Smooth muscle cell (in vitro differentiated cells): ENCODE measurements around the gene SHISA9. TPM values are rescaled to one million over a fixed set of nuclear protein-coding genes. Genes with fewer than 3 reads are reported as not detected.

ENCODE experiments used
- DNase-seq: peaks from one replicate; lab custom pipeline; 2025; ENCODE audit not compliant: unreplicated experiment; lab: John Stamatoyannopoulos, UW
- H2AFZ ChIP-seq: fragments of 200-600 bp; sonication (generic); 2 replicates; pipeline ENCODE4 v1.6.0; 2016; ENCODE audit warnings: antibody characterized with exemption, low read depth, mild to moderate bottlenecking
- H3F3A ChIP-seq: fragments of 200-600 bp; sonication (generic); 2 replicates; pipeline ENCODE4 v1.6.0; 2017; ENCODE audit warnings: antibody characterized with exemption, low read depth
- H3K27ac ChIP-seq: fragments of 200-600 bp; sonication (generic); 2 replicates; pipeline ENCODE4 v1.5.1; 2016; ENCODE audit warnings: low read depth, mild to moderate bottlenecking
- H3K27me3 ChIP-seq: fragments of 200-600 bp; sonication (generic); 2 replicates; pipeline ENCODE4 v1.6.1; 2016; ENCODE audit warnings: low read depth, mild to moderate bottlenecking
- H3K36me3 ChIP-seq: fragments of 200-600 bp; sonication (generic); 2 replicates; pipeline ENCODE4 v1.5.1; 2016; ENCODE audit warnings: low read depth
- H3K4me1 ChIP-seq: fragments of 200-600 bp; sonication (generic); 2 replicates; pipeline ENCODE4 v1.5.1; 2016; ENCODE audit warnings: low read depth
- H3K4me2 ChIP-seq: fragments of 200-600 bp; sonication (generic); 2 replicates; pipeline ENCODE4 v1.6.0; 2016; ENCODE audit warnings: mild to moderate bottlenecking
- H3K4me3 ChIP-seq: fragments of 200-600 bp; sonication (generic); 2 replicates; pipeline ENCODE4 v1.5.1; 2016; ENCODE audit warnings: mild to moderate bottlenecking
- H3K79me2 ChIP-seq: fragments of 200-600 bp; sonication (generic); 2 replicates; pipeline ENCODE4 v1.6.0; 2016; ENCODE audit warnings: low read depth, mild to moderate bottlenecking
- H3K9ac ChIP-seq: fragments of 200-600 bp; sonication (generic); 2 replicates; pipeline ENCODE4 v1.6.0; 2016; ENCODE audit warnings: low read depth
- H3K9me3 ChIP-seq: fragments of 200-600 bp; sonication (generic); replicated peaks from 2 replicates; pipeline ENCODE4 v1.5.1; 2016; ENCODE audit warnings: low read depth
- H4K20me1 ChIP-seq: fragments of 200-600 bp; sonication (generic); 2 replicates; pipeline ENCODE4 v1.6.0; 2016; ENCODE audit warnings: low read depth
- CTCF ChIP-seq: fragments of 200-600 bp; sonication (generic); IDR thresholded peaks from 2 replicates; pipeline ENCODE4 v1.5.1; 2017; ENCODE audit warnings: borderline replicate concordance, mild to moderate bottlenecking, antibody characterized with exemption; ENCODE audit not compliant: insufficient read depth, poor library complexity, severe bottlenecking
- WGBS: methylation state at CpG from one replicate; pipeline ENCODE4 v1.1.7; 2016; ENCODE audit warnings: low lambda C conversion rate; 5-methylcytosine and 5-hydroxymethylcytosine counted together
- polyA plus RNA-seq: library from polyadenylated mRNA; unstranded; fragments of >200 nt; fragmentation: Nextera tagmentation; extraction: Ambion mirVana; gene quantifications from 2 replicates; pipeline ENCODE4 v1.2.1, GENCODE V29; 2016
- total RNA-seq: library from RNA; depleted of rRNA; stranded (reverse); fragments of >200 nt; gene quantifications from 2 replicates; pipeline ENCODE4 v1.2.3, GENCODE V29; 2014

The SHISA9 gene
- total and polyA plus RNA-seq, 2 experiments from 2014 or later = 0.09 TPM; not detected in 1

- Histone ChIP-seq H3K36me3 (no peaks in the 10 kb centered on the region), H3K9ac (no peak overlapping the region), H3K4me1 (no peaks in the 10 kb centered on the region), H3K79me2 (no peaks in the 10 kb centered on the region), H3K27me3 (no peaks in the 10 kb centered on the region), H2AFZ (no peak overlapping the region), H3K4me2 (no peak overlapping the region), H4K20me1 (no peaks in the 10 kb centered on the region), H3K27ac (no peak overlapping the region), H3K4me3 (no peak overlapping the region), H3K9me3 (no peaks in the 10 kb centered on the region), H3F3A (no peaks in the 10 kb centered on the region)
- 92% methylated on average over 5 of the region's 5 CpGs for WGBS
- no peak for DNase-seq
- no peak for TF ChIP-seq CTCF
These were observed 31.5 kb upstream of the SHISA9 start for GRCh38 chr16:12869698-12870427.

GRCh38 chr16:12871784-12872183 is 29.6 kb upstream of the SHISA9 start:
- Histone ChIP-seq H3K9ac (no peak overlapping the region), H4K20me1 (no peaks in the 10 kb centered on the region), H3K4me3 (no peak overlapping the region), H3F3A (no peaks in the 10 kb centered on the region), H3K9me3 (no peaks in the 10 kb centered on the region), H3K4me1 (no peaks in the 10 kb centered on the region), H3K79me2 (no peaks in the 10 kb centered on the region), H3K4me2 (no peak overlapping the region), H3K27ac (no peak overlapping the region), H3K36me3 (no peaks in the 10 kb centered on the region), H3K27me3 (no peaks in the 10 kb centered on the region), H2AFZ (no peak overlapping the region)
- 81% methylated on average over 1 of the region's 1 CpG for WGBS
- no peak for DNase-seq
- TF ChIP-seq CTCF = no peak

- no peak for TF ChIP-seq CTCF
- Histone ChIP-seq H3K79me2 (no peaks in the 10 kb centered on the region), H3K4me1 (no peaks in the 10 kb centered on the region), H3F3A (no peaks in the 10 kb centered on the region), H3K27ac (peak overlapping the region; percentile 52), H3K4me2 (peak overlapping the region; percentile 62), H3K9ac (no peak overlapping the region), H3K27me3 (peaks cover 3% of the 10 kb centered on the region), H3K9me3 (no peaks in the 10 kb centered on the region), H2AFZ (no peak overlapping the region), H3K36me3 (no peaks in the 10 kb centered on the region), H4K20me1 (no peaks in the 10 kb centered on the region), H3K4me3 (no peak overlapping the region)
- WGBS = 8% methylated on average over 2 of the region's 2 CpGs
- no peak for DNase-seq
These were observed 27.2 kb upstream of the SHISA9 start for GRCh38 chr16:12874186-12874585.

- no peak for TF ChIP-seq CTCF
- 95% methylated on average over 5 of the region's 5 CpGs for WGBS
- H4K20me1 ChIP-seq = no peaks in the 10 kb centered on the region
- DNase-seq = no peak
- H2AFZ ChIP-seq = no peak overlapping the region
- H3K4me3 ChIP-seq = no peak overlapping the region
- no peak overlapping the region for H3K4me2 ChIP-seq
- H3K9ac ChIP-seq = no peak overlapping the region
- no peaks in the 10 kb centered on the region for H3K79me2 ChIP-seq
- no peaks in the 10 kb centered on the region for H3K4me1 ChIP-seq
- no peaks in the 10 kb centered on the region for H3K9me3 ChIP-seq
- H3K27me3 ChIP-seq = peaks cover 3% of the 10 kb centered on the region
- H3K36me3 ChIP-seq = no peaks in the 10 kb centered on the region
- no peaks in the 10 kb centered on the region for H3F3A ChIP-seq
- no peak overlapping the region for H3K27ac ChIP-seq
These were observed 24.6 kb upstream of the SHISA9 start for GRCh38 chr16:12876778-12877177.
